ENCODE measurements around the gene SLC25A22.

Gene SLC25A22

GRCh38 chr11:830295-831117 lies 32.4 kb upstream of the SLC25A22 start:
- peaks cover 14 to 32% of the 10 kb centered on the region in 2 donors for H3K4me1 Mint-ChIP-seq (ENCODE audit: low read depth in 2 of 2)
- H3K4me3 Mint-ChIP-seq, result peak overlapping the region; percentile 69 to 75
- peaks cover 6 to 37% of the 10 kb centered on the region in 2 donors for H3K27me3 Mint-ChIP-seq
- peak; percentile 57 for ATAC-seq (replicated peaks)
- DNase-seq, result peak; percentile 61 to 64 (median 63)
- no peak overlapping the region for H3K27ac Mint-ChIP-seq
- no peaks in the 10 kb centered on the region for H3K9me3 Mint-ChIP-seq
- H3K36me3 Mint-ChIP-seq (ENCODE audit: insufficient read depth), result peaks cover 10% of the 10 kb centered on the region

DNA sequence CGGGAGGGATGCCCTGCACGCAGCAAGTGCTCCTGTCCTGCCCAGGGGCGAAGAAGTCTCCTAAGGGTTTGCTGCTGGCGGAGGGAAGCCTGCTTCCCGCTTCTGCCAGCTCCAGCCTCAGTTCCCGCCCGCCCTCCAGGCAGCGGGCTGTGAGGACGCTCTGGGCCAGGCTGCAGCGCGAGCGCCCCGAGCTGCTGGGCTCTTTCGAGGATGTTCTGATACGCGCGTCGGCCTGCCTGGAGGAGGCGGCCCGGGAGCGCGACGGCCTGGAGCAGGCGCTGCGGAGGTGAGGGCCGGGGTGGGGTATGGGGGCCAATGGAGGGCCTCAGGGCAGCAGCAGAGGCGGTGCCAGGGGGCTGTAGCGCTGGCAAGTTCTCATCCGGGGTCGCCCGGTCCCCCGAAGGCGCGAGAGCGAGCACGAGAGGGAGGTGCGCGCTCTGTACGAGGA lies 31.8 kb upstream of the SLC25A22 start:
- DNase-seq, result no peak
- Mint-ChIP-seq H3K27ac (no peak overlapping the region), H3K9me3 (no peaks in the 10 kb centered on the region), H3K27me3 (peaks cover 6 to 37% of the 10 kb centered on the region in 2 donors), H3K4me3 (peak overlapping the region; percentile 69 to 75), H3K36me3 (ENCODE audit: insufficient read depth) (peaks cover 17% of the 10 kb centered on the region), H3K4me1 (ENCODE audit: low read depth in 2 of 2) (peaks cover 14 to 30% of the 10 kb centered on the region in 2 donors)
- peak; percentile 4 for ATAC-seq (replicated peaks)

DNA sequence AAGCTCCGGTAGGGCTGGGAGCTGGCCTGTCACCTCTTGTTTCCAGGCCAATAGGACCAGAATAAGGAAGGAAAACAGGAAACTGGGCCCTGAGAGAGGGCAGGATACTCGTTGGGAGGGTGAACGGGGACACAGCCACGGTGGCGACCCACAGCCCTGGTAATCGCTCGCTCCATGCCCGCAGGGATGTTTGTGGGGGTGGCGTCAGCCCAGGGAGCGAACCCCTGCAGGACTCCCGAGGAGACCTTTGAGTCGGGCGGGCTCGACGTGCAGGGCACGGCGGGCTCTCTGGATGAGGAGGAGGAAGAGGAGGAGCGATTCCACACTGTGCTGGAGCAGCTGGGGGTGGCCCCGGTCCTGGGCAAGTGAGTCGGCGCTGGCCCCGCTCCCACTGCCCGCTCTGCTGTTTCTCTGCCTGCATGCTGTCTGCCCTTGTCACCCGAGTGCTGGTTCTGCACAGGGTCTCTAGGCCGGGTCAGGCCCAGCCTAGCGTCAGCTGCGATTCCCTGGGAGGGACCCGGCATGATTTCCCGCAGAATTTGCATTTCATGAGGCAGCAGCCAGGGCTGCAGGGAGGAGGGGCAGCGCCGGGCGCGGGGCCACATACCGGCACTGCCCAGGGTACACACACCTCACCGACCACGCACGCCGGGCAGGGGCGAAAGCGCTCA lies 31.2 kb upstream of the SLC25A22 start:
- no peak overlapping the region for H3K27ac Mint-ChIP-seq
- H3K27me3 Mint-ChIP-seq, result peaks cover 6 to 37% of the 10 kb centered on the region in 2 donors
- DNase-seq (no peak), ATAC-seq (replicated peaks) (no peak)
- no peaks in the 10 kb centered on the region for H3K9me3 Mint-ChIP-seq
- H3K4me1 Mint-ChIP-seq (ENCODE audit: low read depth in 2 of 2), result peaks cover 14 to 29% of the 10 kb centered on the region in 2 donors
- H3K36me3 Mint-ChIP-seq (ENCODE audit: insufficient read depth), result peaks cover 21% of the 10 kb centered on the region
- H3K4me3 Mint-ChIP-seq, result peak overlapping the region; percentile 69 to 75

DNA sequence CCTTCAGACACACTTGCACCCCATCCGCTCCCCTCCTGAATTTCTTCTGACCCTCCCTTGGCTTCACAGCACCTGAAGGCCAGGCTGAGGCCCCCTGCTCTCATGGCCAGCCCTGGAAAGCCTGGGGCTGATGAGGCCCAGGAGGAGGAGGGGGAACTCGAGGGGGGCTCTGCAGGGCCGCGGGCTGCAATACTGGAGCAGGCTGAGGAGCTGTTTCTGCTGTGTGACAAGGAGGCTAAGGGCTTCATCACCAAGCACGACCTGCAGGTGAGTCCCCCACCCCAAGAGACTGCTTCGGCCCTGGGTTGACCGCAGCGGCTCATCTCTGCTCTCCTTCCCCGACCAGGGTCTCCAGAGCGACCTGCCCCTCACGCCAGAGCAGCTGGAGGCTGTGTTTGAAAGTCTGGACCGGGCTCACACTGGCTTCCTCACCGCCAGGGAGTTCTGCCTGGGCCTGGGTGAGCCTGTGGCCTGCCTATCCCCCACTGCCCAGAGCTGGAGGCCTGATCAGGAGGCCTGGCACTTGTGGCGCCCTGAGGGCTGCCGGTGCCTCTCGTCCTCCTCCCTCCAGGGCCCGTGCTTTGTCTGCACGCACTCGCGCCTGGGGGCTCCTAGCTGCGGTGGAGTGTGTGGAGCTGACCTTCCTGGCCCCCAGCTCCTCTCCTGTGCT lies 30.6 kb upstream of the SLC25A22 start:
- Mint-ChIP-seq H3K9me3 (no peaks in the 10 kb centered on the region), H3K27me3 (peaks cover 6 to 37% of the 10 kb centered on the region in 2 donors)

DNA sequence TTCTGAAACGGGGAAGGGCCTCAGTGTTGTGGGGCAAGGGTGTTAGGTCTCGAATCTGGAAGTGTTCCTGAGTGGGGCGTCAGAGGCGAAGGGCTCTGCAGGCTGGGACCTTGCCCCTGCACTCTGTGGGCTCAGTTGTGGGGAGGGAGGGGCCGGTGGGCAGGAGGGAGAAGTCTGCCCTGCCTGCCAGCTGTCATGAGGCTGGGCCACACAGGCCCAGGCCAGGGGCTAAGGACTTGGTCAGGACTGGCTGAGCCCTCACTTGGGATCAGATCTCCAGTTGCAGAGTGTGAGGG lies 29.8 kb upstream of the SLC25A22 start, which contains the start of gene CRACR2B:
CRACR2B (plus strand) TSS at position 23 of the 296 bp plus-strand sequence. CDS start 689 bp downstream, outside the sequence.
- Mint-ChIP-seq H3K27ac (peak within 1 kb of the TSS in 1 of 2 donors; percentile 23), H3K4me1 (ENCODE audit: low read depth in 2 of 2) (peaks cover 9 to 26% of the 10 kb centered on the region in 2 donors), H3K36me3 (ENCODE audit: insufficient read depth) (peaks cover 36% of the 10 kb centered on the region), H3K9me3 (no peaks in the 10 kb centered on the region), H3K27me3 (peaks cover 6 to 37% of the 10 kb centered on the region in 2 donors), H3K4me3 (peak within 1 kb of the TSS; percentile 75)
- DNase-seq (no peak), ATAC-seq (replicated peaks) (no peak)

More for the DNA sequence above, 30.6 kb upstream of the SLC25A22 start:
- Mint-ChIP-seq H3K4me1 (ENCODE audit: low read depth in 2 of 2) (peaks cover 11 to 26% of the 10 kb centered on the region in 2 donors), H3K36me3 (ENCODE audit: insufficient read depth) (peaks cover 28% of the 10 kb centered on the region), H3K4me3 (peak overlapping the region; percentile 73 to 75), H3K27ac (peak overlapping the region in 1 of 2 donors; percentile 23)
- ATAC-seq (replicated peaks) (no peak), DNase-seq (no peak)

DNA sequence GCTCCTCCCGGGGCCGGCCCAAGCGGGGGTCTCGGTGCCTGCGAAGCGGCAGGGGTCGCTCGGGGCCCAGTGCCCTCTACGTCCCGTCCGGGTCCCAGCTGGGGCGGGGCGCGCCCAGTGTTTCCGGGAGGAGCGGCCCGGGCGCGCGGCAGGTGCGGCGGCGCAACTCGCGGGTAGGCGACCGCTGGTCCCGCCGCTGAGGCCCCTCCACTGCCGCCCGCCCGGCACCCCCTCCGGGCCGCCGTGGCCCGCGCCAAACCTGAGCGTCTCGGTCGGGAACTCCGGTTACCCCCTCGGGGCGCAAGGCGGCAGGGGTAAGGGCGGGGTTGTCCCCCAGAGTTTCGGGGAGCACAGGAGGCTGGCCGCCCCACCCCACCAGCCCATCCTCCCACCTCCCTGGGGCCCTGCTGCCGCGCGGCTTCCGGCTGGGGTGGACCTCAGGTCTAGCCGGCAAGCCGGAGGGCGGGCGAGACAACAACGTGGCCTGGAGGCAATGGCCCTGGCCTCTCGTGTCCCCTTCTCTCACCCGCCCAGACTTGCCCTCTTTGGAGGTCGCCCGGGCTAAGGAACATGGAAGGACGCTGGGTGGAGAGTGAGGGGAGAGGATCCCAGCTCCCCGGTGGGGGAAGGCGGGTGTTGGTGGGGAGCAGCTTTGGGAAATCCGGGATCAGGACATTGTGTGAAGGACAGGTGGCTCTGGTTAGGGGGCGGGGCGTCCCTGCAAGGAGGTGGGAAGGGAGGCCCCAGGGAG lies 29.2 kb upstream of the SLC25A22 start:
- Mint-ChIP-seq H3K27ac (no peak overlapping the region), H3K4me3 (peak overlapping the region; percentile 73 to 75), H3K36me3 (ENCODE audit: insufficient read depth) (peaks cover 41% of the 10 kb centered on the region), H3K9me3 (no peaks in the 10 kb centered on the region), H3K4me1 (ENCODE audit: low read depth in 2 of 2) (peaks cover 9 to 24% of the 10 kb centered on the region in 2 donors), H3K27me3 (peaks cover 6 to 37% of the 10 kb centered on the region in 2 donors)
- DNase-seq (no peak), ATAC-seq (replicated peaks) (peak; percentile 12)

DNA sequence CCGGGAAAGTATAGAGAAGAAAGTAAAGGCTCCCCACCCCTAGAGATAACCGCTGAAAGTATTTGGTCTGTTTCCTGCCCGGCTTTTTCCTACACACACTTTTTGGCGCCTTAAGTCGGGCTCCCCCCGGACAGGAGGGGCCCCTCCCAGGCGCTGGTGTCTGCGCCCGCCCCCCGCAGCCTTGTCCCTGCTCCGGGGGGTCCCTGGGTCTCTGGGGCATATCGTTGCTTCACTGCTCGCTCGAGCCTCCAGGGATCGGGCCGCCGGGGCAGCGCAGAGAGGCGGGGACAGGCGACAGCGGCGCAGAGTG lies 28.7 kb upstream of the SLC25A22 start:
- DNase-seq (no peak), ATAC-seq (replicated peaks) (peak; percentile 4)
- H3K27me3 Mint-ChIP-seq, result peaks cover 6 to 36% of the 10 kb centered on the region in 2 donors
- no peaks in the 10 kb centered on the region for H3K9me3 Mint-ChIP-seq
- H3K4me1 Mint-ChIP-seq (ENCODE audit: low read depth in 2 of 2), result peaks cover 9 to 22% of the 10 kb centered on the region in 2 donors
- no peak overlapping the region for H3K27ac Mint-ChIP-seq
- peak overlapping the region; percentile 73 to 75 for H3K4me3 Mint-ChIP-seq
- peaks cover 45% of the 10 kb centered on the region for H3K36me3 Mint-ChIP-seq (ENCODE audit: insufficient read depth)

DNA sequence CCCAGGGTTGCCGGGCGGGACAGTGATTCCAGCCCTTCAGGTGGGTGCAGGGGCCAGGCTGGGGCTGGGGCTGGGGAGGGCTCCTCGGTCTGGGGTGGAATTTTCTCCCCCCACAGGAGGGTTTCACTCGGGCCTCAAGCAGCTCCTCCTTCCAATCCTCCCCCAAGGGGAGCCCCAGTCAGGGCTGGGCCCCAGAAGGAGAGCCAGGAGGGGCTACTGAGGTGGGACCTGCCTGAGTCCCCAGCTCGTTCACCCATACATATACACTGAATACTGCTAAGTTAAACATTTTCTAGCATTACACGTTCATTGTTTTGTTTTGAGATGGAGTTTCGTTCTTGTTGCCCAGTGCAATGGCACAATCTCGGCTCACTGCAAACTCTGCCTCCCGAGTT lies 28.1 kb upstream of the SLC25A22 start:
- Mint-ChIP-seq H3K4me1 (ENCODE audit: low read depth in 2 of 2) (peaks cover 9 to 19% of the 10 kb centered on the region in 2 donors), H3K27ac (no peak overlapping the region), H3K4me3 (peak overlapping the region; percentile 73 to 75), H3K36me3 (ENCODE audit: insufficient read depth) (peaks cover 45% of the 10 kb centered on the region), H3K9me3 (no peaks in the 10 kb centered on the region), H3K27me3 (peaks cover 6 to 30% of the 10 kb centered on the region in 2 donors)
- DNase-seq (no peak), ATAC-seq (replicated peaks) (no peak)

DNA sequence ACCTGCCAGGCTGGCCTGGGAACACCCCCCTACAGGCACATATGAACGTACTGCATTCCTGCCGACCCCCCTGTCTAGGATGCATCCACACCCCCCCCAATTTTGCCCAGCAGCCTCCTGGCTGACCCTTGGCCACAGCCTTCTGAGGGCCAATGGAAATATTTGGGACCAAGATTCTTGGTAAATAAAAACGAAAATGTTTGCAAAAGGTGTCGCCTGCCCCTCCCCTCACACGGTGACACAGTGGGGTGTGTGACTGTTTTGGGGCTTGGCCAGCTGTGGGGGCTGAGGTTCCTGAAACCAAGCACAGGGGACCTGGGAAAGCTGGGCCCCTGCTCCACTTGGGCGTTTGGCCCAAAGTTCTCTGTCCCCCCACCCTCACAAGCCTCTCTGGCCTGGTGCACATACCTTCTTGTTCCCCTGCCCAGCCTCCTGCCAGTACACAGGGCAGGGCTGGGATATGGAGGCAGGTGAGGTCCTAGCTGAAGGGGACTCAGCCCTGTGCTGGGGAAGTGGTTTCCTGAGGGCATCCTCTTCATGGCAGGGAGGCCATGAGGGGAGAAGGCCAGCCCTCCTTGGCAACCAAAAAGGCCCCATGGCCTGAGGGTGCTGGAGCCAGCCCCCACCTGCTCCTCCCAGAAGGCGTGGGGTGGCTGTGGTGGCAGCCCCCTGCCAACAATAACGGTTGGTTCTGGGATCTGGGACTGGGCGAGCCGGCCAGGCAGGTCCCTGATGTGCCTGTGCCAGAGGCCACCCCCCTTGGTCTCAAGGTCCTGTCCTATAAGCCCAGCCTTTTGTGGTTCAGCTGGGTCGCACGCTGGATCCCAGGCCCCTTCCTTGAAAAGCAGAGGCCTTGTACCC lies 27.5 kb upstream of the SLC25A22 start:
- no peaks in the 10 kb centered on the region for H3K9me3 Mint-ChIP-seq
- peaks cover 6 to 27% of the 10 kb centered on the region in 2 donors for H3K27me3 Mint-ChIP-seq
- H3K4me3 Mint-ChIP-seq, result peak overlapping the region in 1 of 2 donors; percentile 48
- peak overlapping the region in 1 of 2 donors; percentile 66 for H3K27ac Mint-ChIP-seq
- ATAC-seq (replicated peaks) (no peak), DNase-seq (no peak)
- H3K4me1 Mint-ChIP-seq (ENCODE audit: low read depth in 2 of 2), result peaks cover 14 to 24% of the 10 kb centered on the region in 2 donors
- H3K36me3 Mint-ChIP-seq (ENCODE audit: insufficient read depth), result peaks cover 45% of the 10 kb centered on the region

DNA sequence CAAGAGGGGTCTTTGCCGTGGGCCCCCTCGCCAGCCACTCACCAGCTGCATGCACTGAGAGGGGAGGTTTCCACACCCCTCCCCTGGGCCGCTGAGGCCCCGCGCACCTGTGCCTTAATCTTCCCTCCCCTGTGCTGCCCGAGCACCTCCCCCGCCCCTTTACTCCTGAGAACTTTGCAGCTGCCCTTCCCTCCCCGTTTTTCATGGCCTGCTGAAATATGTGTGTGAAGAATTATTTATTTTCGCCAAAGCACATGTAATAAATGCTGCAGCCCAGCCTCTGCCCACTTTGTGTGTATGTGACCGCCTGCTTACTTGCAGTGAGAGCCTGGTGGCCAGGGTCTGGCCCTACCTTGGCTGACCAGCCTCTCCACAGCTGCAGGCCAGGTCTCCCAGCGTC lies 26.9 kb upstream of the SLC25A22 start:
- ATAC-seq (replicated peaks) (no peak), DNase-seq (no peak)
- peak overlapping the region in 1 of 2 donors; percentile 48 for H3K4me3 Mint-ChIP-seq
- H3K27me3 Mint-ChIP-seq, result peaks cover 6 to 27% of the 10 kb centered on the region in 2 donors
- H3K4me1 Mint-ChIP-seq (ENCODE audit: low read depth in 2 of 2), result peaks cover 14 to 27% of the 10 kb centered on the region in 2 donors
- H3K36me3 Mint-ChIP-seq (ENCODE audit: insufficient read depth), result peaks cover 49% of the 10 kb centered on the region
- H3K9me3 Mint-ChIP-seq, result no peaks in the 10 kb centered on the region
- peak overlapping the region in 1 of 2 donors; percentile 66 for H3K27ac Mint-ChIP-seq

DNA sequence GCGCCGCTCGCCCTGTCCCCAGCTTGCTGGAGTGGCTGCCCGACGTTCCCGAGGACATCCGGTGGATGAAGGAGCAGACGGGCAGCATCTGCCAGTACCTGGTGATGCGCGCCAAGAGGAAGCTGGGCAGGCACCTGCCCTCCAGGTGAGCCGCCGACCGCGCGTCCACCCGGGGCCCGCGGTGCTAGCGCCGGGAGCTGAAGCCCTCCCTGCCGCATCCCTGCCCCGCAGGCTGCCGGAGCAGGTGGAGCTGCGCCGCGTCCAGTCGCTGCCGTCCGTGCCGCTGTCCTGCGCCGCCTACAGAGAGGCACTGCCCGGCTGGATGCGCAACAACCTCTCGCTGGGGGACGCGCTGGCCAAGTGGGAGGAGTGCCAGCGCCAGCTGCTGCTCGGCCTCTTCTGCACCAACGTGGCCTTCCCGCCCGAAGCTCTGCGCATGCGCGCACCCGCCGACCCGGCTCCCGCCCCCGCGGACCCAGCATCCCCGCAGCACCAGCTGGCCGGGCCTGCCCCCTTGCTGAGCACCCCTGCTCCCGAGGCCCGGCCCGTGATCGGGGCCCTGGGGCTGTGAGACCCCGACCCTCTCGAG lies 26.3 kb upstream of the SLC25A22 start:
- Mint-ChIP-seq H3K9me3 (no peaks in the 10 kb centered on the region), H3K36me3 (ENCODE audit: insufficient read depth) (peaks cover 55% of the 10 kb centered on the region)

More for the DNA sequence above, 26.3 kb upstream of the SLC25A22 start:
- peaks cover 14 to 23% of the 10 kb centered on the region in 2 donors for H3K4me1 Mint-ChIP-seq (ENCODE audit: low read depth in 2 of 2)
- ATAC-seq (replicated peaks) (no peak), DNase-seq (no peak)
- peaks cover 6 to 22% of the 10 kb centered on the region in 2 donors for H3K27me3 Mint-ChIP-seq
- H3K27ac Mint-ChIP-seq, result peak overlapping the region in 1 of 2 donors; percentile 70
- no peak overlapping the region for H3K4me3 Mint-ChIP-seq
